ENCODE data around the gene TRAF2. TPM values are rescaled to one million over a fixed set of nuclear protein-coding genes. Genes with fewer than 3 reads are reported as not detected.

Gene TRAF2
- total RNA-seq, 1 donor from 2014 or later = 21.7 TPM

DNA sequence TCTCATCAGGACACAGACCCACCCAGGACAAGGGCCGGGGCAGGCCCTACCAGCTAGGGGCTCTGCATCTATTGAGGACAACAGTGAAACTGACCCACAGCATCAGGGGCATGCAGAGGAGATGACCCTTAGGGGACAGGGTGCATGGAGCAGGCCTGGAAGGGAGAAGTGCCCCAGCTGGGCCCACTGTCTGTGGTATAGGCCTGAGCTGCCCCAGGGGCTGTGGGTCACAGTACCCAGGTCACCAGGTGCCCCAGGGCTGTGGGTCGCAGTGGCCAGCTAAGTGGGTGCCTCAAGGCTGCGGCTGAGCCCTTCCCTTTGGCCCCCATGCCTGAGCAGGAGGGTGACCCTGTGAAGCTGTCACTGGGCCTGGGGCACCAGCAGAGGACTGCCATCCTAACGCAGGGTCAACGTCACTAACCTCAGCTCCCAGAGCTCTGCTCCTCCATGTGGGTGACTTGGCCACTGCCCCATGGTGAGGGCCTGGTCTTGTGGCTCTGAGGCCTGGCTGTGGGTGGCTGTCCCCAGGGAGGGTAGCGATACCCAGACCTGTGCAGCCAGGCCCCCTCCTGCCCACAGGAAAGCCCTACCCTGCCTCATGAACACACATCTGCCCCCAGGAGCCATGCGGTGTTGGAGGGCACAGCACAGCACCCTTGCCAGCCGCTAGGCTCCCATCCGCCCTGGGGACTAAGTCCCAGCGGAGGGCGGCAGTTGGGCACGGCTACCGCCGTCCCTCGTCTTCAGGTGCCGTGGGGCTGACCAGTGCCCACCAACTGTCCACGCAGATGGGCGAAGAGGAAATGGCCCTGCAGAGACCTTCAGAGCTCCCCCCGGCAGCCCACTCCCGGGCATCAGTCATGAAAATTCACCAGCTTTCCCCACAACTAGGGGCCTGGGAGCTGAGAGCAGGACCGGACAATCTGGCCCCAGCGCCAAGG lies 25.1 kb upstream of the TRAF2 start:
- TF ChIP-seq, protein P1, sequence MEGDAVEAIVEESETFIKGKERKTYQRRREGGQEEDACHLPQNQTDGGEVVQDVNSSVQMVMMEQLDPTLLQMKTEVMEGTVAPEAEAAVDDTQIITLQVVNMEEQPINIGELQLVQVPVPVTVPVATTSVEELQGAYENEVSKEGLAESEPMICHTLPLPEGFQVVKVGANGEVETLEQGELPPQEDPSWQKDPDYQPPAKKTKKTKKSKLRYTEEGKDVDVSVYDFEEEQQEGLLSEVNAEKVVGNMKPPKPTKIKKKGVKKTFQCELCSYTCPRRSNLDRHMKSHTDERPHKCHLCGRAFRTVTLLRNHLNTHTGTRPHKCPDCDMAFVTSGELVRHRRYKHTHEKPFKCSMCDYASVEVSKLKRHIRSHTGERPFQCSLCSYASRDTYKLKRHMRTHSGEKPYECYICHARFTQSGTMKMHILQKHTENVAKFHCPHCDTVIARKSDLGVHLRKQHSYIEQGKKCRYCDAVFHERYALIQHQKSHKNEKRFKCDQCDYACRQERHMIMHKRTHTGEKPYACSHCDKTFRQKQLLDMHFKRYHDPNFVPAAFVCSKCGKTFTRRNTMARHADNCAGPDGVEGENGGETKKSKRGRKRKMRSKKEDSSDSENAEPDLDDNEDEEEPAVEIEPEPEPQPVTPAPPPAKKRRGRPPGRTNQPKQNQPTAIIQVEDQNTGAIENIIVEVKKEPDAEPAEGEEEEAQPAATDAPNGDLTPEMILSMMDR (IDR thresholded peaks at IDR 0.05; ENCODE audit: unreplicated experiment) = no peak
- Mint-ChIP-seq H3K27me3 (ENCODE audit: unreplicated experiment) (peaks cover 14% of the 10 kb centered on the region), H3K36me3 (ENCODE audit: low read depth, unreplicated experiment) (peaks cover 8% of the 10 kb centered on the region), H3K27ac (ENCODE audit: unreplicated experiment) (no peak overlapping the region), H3K4me1 (ENCODE audit: unreplicated experiment) (peaks cover 6% of the 10 kb centered on the region), H3K4me3 (ENCODE audit: unreplicated experiment) (no peak overlapping the region), H3K9me3 (ENCODE audit: unreplicated experiment) (no peaks in the 10 kb centered on the region)
- DNase-seq (ENCODE audit: low spot score) = no peak

- H3K27ac Mint-ChIP-seq (ENCODE audit: unreplicated experiment) = no peak overlapping the region
- peaks cover 14% of the 10 kb centered on the region for H3K27me3 Mint-ChIP-seq (ENCODE audit: unreplicated experiment)
Measured at GRCh38 chr9:136861874-136862457, 24.4 kb upstream of the TRAF2 start.

DNA sequence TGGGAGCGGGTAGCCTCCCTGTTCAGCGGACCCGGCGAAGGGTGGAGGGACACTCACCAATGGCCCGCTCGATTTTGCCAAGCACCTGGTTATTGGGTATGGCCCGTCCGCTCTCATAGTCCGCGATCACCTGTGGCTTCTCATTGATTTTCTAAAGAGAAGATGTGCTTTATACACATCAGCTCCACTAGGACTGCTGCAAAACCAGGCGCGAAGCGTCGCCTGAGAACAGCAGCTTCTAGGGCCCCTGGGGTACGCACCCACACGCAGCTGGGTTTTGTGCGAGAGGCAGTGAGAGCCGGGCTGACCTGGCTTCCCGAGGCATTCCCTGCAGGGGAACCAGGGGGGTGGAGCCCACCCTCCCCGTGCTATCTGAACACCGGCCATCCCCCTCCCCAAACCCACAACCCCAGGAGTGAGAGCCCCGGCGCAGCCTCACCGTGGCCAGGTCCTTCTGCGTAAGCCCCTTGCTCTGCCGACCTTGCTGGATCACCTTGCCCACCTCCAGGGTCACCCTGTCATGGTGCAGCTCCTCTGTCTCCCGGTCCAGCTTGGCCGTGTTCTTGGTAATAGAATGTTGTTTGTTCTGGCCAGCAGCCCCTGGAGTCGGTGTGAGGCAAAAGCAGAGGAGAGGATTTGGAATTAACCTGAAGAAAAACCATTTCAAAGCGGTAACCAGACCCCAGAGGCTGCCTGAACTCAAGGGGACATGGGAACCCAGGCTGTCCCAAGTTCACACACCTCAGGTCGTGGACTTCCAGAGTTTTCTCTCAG lies 23.3 kb upstream of the TRAF2 start:
- TF ChIP-seq, protein P1 (IDR thresholded peaks at IDR 0.05; ENCODE audit: unreplicated experiment) = no peak
- peaks cover 19% of the 10 kb centered on the region for H3K27me3 Mint-ChIP-seq (ENCODE audit: unreplicated experiment)
- peaks cover 6% of the 10 kb centered on the region for H3K4me1 Mint-ChIP-seq (ENCODE audit: unreplicated experiment)
- DNase-seq (ENCODE audit: low spot score) = no peak
- no peak overlapping the region for H3K4me3 Mint-ChIP-seq (ENCODE audit: unreplicated experiment)
- H3K36me3 Mint-ChIP-seq (ENCODE audit: low read depth, unreplicated experiment) = peaks cover 12% of the 10 kb centered on the region
- no peaks in the 10 kb centered on the region for H3K9me3 Mint-ChIP-seq (ENCODE audit: unreplicated experiment)
- H3K27ac Mint-ChIP-seq (ENCODE audit: unreplicated experiment) = no peak overlapping the region

More at GRCh38 chr9:136861874-136862457, 24.4 kb upstream of the TRAF2 start:
- Mint-ChIP-seq H3K36me3 (ENCODE audit: low read depth, unreplicated experiment) (peaks cover 8% of the 10 kb centered on the region), H3K4me3 (ENCODE audit: unreplicated experiment) (peak overlapping the region; percentile 47), H3K4me1 (ENCODE audit: unreplicated experiment) (peaks cover 6% of the 10 kb centered on the region), H3K9me3 (ENCODE audit: unreplicated experiment) (no peaks in the 10 kb centered on the region)
- no peak for DNase-seq (ENCODE audit: low spot score)
- TF ChIP-seq, protein P1 (IDR thresholded peaks at IDR 0.05; ENCODE audit: unreplicated experiment) = no peak

GRCh38 chr9:136863623-136864273 lies 22.6 kb upstream of the TRAF2 start:
- H3K4me1 Mint-ChIP-seq (ENCODE audit: unreplicated experiment) = peaks cover 6% of the 10 kb centered on the region
- DNase-seq (ENCODE audit: low spot score) = no peak
- TF ChIP-seq, protein P1 (IDR thresholded peaks at IDR 0.05; ENCODE audit: unreplicated experiment) = no peak
- peaks cover under 1% of the 10 kb centered on the region for H3K9me3 Mint-ChIP-seq (ENCODE audit: unreplicated experiment)
- peak overlapping the region; percentile 18 for H3K27ac Mint-ChIP-seq (ENCODE audit: unreplicated experiment)
- H3K27me3 Mint-ChIP-seq (ENCODE audit: unreplicated experiment) = peaks cover 19% of the 10 kb centered on the region
- peaks cover 19% of the 10 kb centered on the region for H3K36me3 Mint-ChIP-seq (ENCODE audit: low read depth, unreplicated experiment)
- H3K4me3 Mint-ChIP-seq (ENCODE audit: unreplicated experiment) = peak overlapping the region; percentile 59
